ENCODE results near the gene MBNL1. TPM values are rescaled to one million over a fixed set of nuclear protein-coding genes. Genes with fewer than 3 reads are reported as not detected.
A peak's percentile ranks its signal among the peaks of the same experiment; 100 is the strongest.

MBNL1 gene
- total and polyA plus RNA-seq, 8 donors = 25.7 to 379 (median 155) TPM

GRCh38 chr3:152301745-152302181 is 33.0 kb downstream of the MBNL1 start:
- peak overlapping the region in 3 of 4 donors; percentile 37 for H3K4me3 ChIP-seq
- TF ChIP-seq POLR2A (IDR thresholded peaks at IDR 0.05) (no peak), POLR2AphosphoS5 (IDR thresholded peaks at IDR 0.05) (peak in 1 of 3 donors; percentile 21)
- peaks cover 11 to 99% (median 60%) of the 10 kb centered on the region in 4 donors for H3K4me1 ChIP-seq
- H3K27ac ChIP-seq = peak overlapping the region in 4 of 5 donors; percentile 55 to 86 (median 70)
- 66 to 86% (median 77%) methylated on average over 3 of the region's 3 CpGs for WGBS, 5 donors
- no peaks in the 10 kb centered on the region for H3K27me3 ChIP-seq
- H3K36me3 ChIP-seq = peaks cover 0 to 12% (median 12%) of the 10 kb centered on the region in 4 donors
- H3K9me3 ChIP-seq = no peaks in the 10 kb centered on the region
- intact Hi-C loops (cut with DNase I; ENCODE audit: low total_unique reads) = no loop called here
- DNase-seq = no peak

GRCh38 chr3:152302521-152303021 is 33.8 kb downstream of the MBNL1 start:
- Histone ChIP-seq H3K27ac (peak overlapping the region in 4 of 5 donors; percentile 55 to 86 (median 70)), H3K27me3 (no peaks in the 10 kb centered on the region), H3K4me1 (peaks cover 20 to 99% (median 64%) of the 10 kb centered on the region in 4 donors), H3K4me3 (peak overlapping the region in 3 of 4 donors; percentile 37), H3K9me3 (no peaks in the 10 kb centered on the region), H3K36me3 (peaks cover 0 to 16% (median 12%) of the 10 kb centered on the region in 4 donors)
- TF ChIP-seq POLR2AphosphoS5 (IDR thresholded peaks at IDR 0.05) (peak in 1 of 3 donors; percentile 43), EP300 (IDR thresholded peaks at IDR 0.05) (no peak), CTCF (IDR thresholded peaks at IDR 0.05) (no peak), POLR2A (IDR thresholded peaks at IDR 0.05) (no peak)
- intact Hi-C loops (cut with DNase I; ENCODE audit: low total_unique reads) = no loop called here
- DNase-seq = peak in 1 of 2 donors; percentile 83
- WGBS, 5 donors = 40 to 59% (median 50%) methylated on average over 4 of the region's 4 CpGs

DNA sequence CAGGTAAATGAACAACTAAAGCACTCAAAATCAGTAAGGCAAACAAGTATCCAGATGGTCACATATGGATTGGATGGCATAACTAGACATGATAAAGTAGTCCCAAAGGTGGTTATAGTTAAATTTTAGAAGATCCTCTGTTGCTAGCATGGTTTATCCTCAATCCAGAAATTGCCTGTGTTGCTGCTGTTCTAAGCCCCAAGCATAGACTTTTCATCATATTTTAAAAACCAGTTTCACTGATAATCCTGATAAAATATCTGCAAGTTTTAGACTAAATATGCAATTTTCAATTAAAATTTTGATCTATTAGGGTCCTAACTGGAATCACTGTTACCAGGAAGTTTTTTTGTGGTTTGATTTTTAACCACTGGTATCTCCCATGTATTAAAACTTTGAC is 35.4 kb downstream of the MBNL1 start:
- peaks cover 0 to 16% (median 12%) of the 10 kb centered on the region in 4 donors for H3K36me3 ChIP-seq
- intact Hi-C loops (cut with DNase I; ENCODE audit: low total_unique reads) = no loop called here
- H3K9me3 ChIP-seq = no peaks in the 10 kb centered on the region
- H3K27me3 ChIP-seq = no peaks in the 10 kb centered on the region
- H3K4me1 ChIP-seq = peaks cover 33 to 99% (median 64%) of the 10 kb centered on the region in 4 donors
- H3K4me3 ChIP-seq = no peak overlapping the region
- H3K27ac ChIP-seq = peak overlapping the region in 4 of 5 donors; percentile 55 to 86 (median 56)
- no peak for DNase-seq
- TF ChIP-seq POLR2AphosphoS5 (IDR thresholded peaks at IDR 0.05) = no peak
- no peak for TF ChIP-seq EP300 (IDR thresholded peaks at IDR 0.05)
- TF ChIP-seq CTCF (IDR thresholded peaks at IDR 0.05) = no peak
- TF ChIP-seq POLR2A (IDR thresholded peaks at IDR 0.05) = no peak

- Histone ChIP-seq H3K9me3 (no peaks in the 10 kb centered on the region), H3K27me3 (no peaks in the 10 kb centered on the region), H3K4me3 (no peak overlapping the region), H3K36me3 (peaks cover 0 to 8% (median 4%) of the 10 kb centered on the region in 4 donors), H3K4me1 (peaks cover 26 to 99% (median 60%) of the 10 kb centered on the region in 4 donors), H3K27ac (peak overlapping the region in 3 of 5 donors; percentile 55 to 86 (median 58))
- intact Hi-C loops (cut with DNase I; ENCODE audit: low total_unique reads) = no loop called here
- no peak for TF ChIP-seq EP300 (IDR thresholded peaks at IDR 0.05)
- no peak for TF ChIP-seq POLR2AphosphoS5 (IDR thresholded peaks at IDR 0.05)
- no peak for TF ChIP-seq POLR2A (IDR thresholded peaks at IDR 0.05)
- no peak for TF ChIP-seq CTCF (IDR thresholded peaks at IDR 0.05)
- 62 to 84% (median 72%) methylated on average over 2 of the region's 2 CpGs for WGBS, 5 donors
- no peak for DNase-seq
These were observed 36.3 kb downstream of the MBNL1 start for GRCh38 chr3:152305075-152305474.
